SKM-1 treated with dmso at 0.1 percent for 144 hours (cell line): ENCODE results near the gene LASP1.
"Not testable (repeated sequence)": the region's sequence is repeated elsewhere in the genome, so short reads cannot be mapped to it uniquely, and the experiment has no call there.

Source experiments
- DNase-seq: peaks from one replicate; lab custom pipeline; 2025; ENCODE audit not compliant: unreplicated experiment; lab: John Stamatoyannopoulos, UW

LASP1 gene

DNA sequence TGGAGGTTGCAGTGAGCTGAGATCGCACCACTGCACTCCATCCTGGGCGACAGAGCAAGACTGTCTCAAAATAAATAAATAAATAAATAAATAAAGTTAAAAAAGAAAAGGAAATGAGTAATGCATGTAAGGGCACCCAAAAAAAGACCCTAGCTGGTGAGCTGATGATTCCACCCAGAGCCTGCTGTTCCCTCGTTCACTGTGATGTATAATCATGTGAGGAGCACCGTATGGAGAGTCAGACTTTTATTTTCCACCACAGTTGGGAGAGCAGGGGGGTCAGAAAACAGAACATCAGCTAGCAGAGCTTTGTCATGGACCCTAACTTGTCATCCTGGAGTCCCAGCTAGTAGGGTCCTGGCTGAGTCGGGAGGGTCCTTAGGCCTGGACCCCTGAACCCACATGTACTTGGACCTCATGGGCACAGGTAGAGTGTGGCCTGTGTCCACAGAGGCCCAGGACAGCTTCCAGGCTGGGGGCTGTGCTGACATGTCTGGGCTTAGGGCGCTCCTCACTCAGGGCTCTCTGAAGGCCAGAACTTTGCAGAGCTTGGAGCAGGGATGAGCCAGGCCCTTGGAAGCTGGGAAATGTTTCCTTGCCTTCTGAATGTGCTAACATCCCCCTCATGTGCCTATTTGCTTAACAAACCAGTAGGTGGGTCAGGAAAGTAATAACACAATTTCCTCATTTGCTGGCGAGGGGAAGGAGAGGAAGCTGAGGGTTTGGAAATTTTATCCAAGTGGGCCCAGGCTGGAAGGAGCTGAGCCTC is 36.8 kb downstream of the LASP1 start:
- no peak for DNase-seq

DNA sequence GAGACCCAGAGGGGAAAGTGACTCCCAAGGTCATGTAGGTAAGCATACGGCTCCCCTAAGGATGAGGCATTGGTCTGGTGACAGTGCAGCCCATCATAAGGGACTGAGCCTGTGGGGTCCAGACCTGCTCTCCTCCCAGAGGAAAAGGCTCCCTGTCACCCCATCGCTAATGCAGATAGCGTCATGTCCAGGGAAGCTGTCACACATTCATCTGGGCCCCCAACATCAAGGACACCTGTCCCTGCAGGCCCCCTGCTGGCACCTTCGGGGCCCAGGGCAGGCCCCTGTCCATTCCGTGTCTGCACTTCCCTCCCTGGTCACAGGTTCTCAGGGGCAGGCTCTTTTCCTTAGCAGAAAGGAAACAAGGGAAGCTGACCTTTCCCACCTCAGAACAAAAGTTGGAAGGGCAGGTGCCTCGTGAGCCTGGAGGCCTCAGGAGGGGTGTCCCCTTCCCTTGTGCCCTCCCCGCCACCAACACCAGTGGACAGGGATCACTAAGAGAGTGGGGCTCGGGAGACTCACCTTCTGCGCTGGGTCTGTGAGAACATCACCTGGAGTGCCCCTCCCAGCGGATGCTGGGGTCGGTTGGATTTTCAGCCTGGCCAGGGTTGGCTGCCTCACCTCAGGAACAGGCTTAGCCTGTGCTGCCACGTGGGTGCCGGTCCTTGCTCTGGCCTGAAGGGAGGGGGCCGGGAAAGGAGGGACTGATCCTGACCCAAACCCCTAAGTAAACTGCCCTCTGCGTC is 38.2 kb downstream of the LASP1 start:
- no peak for DNase-seq

GRCh38 chr17:38908676-38909181 is 38.9 kb downstream of the LASP1 start:
- no peak for DNase-seq

- DNase-seq: no peak
These were observed 40.5 kb downstream of the LASP1 start for GRCh38 chr17:38910325-38910724.

- DNase-seq: no peak
These were observed 41.3 kb downstream of the LASP1 start for GRCh38 chr17:38911081-38911730.

DNA sequence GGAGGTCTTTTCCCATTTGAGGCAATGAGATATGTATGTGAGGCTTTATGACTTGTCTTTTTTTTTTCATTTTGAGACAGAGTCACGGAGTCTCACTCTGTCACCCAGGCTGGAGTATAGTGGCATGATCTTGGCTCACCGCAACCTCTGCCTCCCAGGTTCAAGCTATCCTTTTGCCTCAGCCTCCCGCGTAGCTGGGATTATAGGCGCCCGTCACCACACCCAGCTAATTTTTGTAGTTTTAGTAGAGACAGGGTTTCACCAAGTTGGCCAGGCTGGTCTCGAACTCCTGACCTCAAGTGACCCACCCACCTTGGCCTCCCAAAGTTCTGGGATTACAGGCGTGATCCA is 41.8 kb downstream of the LASP1 start:
- DNase-seq: not testable (repeated sequence)

DNA sequence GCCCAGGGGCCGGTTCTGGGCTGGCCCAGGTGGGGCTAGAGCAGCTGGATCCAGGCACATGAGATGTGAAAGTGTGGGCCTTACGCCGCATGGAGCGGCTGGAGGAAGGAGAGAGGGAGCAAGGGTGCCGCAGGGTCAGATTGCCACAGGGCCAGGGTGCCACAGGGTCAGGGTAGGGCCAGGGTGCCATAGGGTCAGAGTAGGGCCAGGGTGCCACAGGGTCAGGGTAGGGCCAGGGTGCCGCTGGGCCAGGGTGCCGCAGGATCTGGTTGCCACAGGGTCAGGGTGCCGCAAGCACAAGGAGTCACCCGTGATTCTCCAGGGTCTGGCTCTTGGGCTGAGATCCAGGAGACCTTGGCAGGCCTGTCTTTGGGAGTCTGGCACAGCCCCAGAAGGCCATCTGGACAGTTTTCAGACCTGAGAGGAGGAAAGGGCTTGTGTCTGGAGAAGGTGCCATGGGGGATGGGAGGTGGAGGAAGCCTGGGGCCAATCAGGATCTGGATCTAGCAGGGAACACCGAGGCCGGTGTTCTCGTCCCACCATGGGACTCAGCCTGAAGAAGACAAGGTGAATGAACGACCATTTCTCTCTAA is 42.5 kb downstream of the LASP1 start:
- DNase-seq: no peak

DNA sequence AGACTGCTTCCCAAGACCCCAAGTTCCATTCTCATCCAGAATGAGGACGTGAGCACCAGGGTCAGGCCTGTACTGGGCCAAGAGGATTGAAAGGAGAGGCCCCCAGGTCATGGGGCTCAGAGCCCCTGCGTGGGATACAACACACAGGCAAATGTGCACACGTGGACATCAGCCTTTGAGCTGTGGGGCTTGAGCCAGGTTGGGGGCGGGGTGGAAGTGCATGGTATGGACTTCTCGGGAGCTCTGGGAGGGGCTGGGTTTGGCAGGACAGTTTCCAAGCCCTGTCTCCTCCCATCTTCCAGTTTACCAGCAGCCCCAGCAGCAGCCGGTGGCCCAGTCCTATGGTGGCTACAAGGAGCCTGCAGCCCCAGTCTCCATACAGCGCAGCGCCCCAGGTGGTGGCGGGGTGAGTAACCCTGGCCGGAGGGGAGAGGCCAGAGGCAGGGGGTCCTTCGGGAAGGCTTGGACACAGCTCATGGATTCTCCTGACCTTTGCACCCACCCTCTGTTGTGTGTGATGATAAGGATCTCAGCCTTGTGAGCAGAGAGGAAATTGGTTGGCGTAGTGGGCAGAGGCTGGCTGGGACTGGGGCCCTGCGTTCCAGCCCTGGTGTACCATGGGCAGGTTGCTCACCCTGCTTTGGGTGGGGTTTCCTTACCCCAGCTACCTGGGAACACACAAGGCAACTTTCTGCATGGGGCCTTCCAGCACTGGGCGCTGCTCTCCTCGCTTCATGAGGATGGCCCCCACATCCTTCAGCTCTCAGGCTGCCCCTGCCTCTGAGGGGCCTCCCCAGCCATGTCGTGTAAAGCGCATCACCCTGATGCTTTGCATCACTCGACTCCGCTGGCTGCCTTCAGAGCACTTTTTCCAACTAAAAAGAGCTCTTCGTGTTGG is 45.1 kb downstream of the LASP1 start:
- DNase-seq: no peak

DNA sequence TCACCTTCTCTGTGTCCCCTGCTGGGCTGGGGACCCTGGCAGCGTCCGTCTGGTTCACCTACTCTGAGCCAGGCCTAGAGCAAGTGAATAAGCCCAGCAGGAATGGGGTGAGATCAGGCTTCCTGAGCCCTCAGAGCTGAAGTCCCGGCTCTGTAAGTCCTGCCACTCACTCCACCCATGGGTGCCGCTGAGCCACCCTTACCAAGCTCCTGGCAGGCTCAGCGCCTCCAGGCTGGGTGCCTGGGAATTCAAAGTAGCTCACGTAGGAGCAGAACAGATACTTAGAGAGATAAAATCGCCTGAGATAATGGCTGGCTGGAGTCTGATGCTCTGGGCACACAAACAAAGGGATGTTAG is 45.8 kb downstream of the LASP1 start:
- DNase-seq: no peak

GRCh38 chr17:38916771-38917170 is 46.9 kb downstream of the LASP1 start:
- DNase-seq: no peak

- DNase-seq: no peak
These were observed 47.4 kb downstream of the LASP1 start for GRCh38 chr17:38917259-38917658.

DNA sequence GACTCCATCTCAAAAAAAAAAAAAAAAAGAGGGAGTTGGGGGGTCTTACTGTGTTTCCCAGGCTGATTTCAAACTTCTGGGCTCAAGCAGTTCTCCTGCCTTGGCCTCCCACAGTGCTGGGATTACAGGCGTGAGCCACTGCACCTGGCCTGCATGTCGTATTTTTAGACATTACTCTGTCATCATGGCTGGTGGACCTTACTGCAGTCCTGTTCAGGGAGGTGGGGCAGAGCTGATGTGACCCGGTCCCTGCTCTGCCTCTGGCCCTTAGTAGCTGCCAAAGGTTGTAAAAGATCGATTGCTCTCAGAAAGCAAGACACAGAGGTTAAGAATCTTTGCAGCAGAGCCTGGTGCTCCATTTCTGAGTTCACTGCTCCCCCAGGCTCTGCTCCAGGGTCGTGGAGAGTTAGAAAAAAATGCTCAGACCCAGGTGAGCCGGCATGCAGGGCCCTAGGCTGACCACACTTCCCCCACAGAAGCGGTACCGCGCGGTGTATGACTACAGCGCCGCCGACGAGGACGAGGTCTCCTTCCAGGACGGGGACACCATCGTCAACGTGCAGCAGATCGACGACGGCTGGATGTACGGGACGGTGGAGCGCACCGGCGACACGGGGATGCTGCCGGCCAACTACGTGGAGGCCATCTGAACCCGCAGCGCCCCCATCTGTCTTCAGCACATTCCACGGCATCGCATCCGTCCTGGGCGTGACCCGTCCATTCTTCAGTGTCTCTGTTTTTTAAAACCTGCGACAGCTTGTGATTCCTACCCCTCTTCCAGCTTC is 48.5 kb downstream of the LASP1 start:
- no peak for DNase-seq

DNA sequence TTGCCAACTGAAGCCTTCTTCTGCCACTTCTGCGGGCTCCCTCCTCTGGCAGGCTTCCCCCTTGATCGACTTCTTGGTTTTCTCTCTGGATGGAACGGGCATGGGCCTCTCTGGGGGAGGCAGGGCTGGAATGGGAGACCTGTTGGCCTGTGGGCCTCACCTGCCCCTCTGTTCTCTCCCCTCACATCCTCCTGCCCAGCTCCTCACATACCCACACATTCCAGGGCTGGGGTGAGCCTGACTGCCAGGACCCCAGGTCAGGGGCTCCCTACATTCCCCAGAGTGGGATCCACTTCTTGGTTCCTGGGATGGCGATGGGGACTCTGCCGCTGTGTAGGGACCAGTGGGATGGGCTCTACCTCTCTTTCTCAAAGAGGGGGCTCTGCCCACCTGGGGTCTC is 49.1 kb downstream of the LASP1 start:
- DNase-seq: no peak

DNA sequence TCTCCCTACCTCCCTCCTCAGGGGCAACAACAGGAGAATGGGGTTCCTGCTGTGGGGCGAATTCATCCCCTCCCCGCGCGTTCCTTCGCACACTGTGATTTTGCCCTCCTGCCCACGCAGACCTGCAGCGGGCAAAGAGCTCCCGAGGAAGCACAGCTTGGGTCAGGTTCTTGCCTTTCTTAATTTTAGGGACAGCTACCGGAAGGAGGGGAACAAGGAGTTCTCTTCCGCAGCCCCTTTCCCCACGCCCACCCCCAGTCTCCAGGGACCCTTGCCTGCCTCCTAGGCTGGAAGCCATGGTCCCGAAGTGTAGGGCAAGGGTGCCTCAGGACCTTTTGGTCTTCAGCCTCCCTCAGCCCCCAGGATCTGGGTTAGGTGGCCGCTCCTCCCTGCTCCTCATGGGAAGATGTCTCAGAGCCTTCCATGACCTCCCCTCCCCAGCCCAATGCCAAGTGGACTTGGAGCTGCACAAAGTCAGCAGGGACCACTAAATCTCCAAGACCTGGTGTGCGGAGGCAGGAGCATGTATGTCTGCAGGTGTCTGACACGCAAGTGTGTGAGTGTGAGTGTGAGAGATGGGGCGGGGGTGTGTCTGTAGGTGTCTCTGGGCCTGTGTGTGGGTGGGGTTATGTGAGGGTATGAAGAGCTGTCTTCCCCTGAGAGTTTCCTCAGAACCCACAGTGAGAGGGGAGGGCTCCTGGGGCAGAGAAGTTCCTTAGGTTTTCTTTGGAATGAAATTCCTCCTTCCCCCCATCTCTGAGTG is 49.6 kb downstream of the LASP1 start:
- no peak for DNase-seq

- no peak for DNase-seq
These were observed 50.8 kb downstream of the LASP1 start for GRCh38 chr17:38920374-38921291.

GRCh38 chr17:38921756-38922411 is 52.0 kb downstream of the LASP1 start:
- DNase-seq: no peak

DNA sequence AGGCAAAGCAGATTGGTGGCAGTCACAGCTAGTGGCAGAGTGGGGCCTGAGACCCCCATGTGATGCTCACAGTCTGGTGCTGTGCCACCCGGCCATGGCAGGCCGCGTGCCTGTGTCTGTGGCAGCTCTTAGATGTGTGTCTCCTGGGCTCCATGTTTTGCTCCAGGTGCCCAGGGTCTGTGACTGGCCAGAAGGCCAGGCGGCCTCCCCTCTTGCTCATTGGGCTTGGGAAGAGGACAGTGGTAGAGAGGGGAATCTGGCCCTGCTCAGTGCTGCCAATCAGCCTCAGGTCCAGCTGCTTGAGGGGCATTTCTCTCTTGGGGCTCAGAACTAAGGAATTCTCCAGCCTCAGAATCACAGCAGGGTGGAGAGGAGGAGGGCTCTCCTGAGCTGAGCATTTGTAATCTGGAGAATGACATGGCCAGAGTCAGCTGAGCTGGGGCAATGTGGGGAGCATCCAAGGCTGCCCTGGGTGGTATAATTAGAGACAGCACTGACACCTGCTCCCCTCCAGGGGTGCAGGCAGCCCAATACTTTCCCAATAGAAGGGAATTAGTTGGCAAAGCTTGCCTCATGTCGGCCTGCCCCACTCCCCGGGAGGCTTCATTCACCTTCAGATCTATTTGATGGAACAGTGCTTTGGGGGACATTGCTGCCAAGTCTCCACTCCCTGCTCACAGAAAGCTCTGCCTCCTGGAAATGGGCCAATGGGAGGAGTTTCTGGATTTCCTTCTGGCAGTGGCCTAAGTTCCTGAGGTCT is 52.9 kb downstream of the LASP1 start:
- no peak for DNase-seq
